Measurements from ENCODE around the gene OSM. TPM values are rescaled to one million over a fixed set of nuclear protein-coding genes. Genes with fewer than 3 reads are reported as not detected.

Gene OSM
- total and polyA plus RNA-seq, 8 donors: 0.17 to 6.3 (median 0.58) TPM

DNA sequence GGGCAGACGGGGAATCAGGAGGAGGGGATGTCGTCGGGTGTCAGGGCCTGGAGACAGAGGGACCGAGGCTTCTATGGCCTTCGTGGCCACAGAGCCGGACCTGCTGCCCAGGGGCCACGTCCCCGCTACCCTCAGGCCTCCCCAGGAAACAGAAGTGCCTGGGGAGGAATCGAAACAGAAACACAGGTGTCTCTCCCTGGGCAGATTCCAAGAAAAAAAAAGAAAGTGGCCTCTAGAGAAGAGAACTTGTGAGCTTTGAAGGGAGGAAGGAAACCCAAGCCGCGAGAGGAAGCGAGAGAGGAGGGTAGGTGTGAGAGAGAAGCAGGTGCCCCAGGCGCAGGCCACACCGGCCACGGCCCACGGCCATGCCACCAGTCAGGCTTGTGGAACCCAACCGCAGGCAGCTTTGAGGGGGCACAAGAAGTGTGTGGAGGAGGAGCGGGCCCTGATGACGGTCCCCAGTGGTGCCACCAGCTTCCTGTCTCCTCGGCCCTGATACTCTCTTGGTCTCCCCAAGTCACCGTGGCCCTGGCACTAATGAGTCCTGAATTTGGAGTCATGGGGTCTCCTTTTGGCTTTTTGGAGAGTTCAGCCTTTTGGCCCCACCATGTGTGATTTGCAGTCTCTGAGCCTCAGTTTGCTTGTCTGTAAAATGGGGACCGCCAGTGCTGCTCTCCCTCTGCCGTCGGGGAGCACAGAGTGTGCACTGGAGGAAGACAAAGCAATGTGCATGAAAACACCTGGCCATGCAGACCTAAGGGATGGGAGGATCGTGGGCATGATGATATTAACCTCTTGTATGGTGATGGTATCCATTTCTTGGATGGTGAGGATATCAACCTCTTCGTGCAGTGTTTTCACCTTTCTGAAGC, 45.3 kb downstream of the OSM start:
- ATAC-seq: peak; percentile 14
- H3K27ac ChIP-seq: peak overlapping the region in 1 of 2 donors; percentile 57
- intact Hi-C loops (cut with DNase I): no loop called here

DNA sequence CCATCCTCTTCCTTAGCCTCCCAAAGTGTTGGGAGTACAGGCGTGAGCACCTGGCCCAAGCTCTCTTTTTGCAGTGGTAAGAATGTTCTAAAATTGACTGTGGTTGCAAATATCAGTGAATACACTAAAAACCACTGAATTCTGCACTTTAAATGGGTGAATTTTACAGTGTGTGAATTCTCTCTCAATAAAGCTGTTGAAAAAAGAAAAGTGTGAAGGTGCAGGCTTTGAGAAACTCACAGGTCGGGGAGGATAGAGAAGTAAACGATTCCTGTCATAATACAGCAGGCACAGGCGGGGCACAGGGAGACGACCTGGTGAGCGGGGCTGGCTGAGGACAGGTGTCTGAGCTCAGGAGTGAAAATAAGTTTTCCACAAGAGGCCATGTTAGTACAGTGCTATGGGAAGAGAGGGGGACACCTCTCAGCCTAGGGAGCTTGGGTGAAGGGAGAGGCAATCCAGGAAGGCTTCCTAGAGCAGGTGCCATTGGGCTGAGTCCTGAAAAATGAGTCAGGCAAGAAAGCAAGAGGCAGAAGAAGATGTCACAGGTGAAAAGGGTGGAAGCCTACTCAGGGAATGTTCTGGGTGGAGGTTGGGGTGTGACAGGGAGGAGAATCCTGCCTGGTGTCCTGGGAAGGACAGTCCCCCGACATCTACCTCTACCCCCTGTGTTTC, 46.2 kb downstream of the OSM start:
- ATAC-seq (no peak), DNase-seq (no peak)
- intact Hi-C loops (cut with DNase I): no loop called here
- peaks cover 0 to 21% of the 10 kb centered on the region in 2 donors for H3K4me1 ChIP-seq
- H3K27me3 ChIP-seq: peaks cover 0 to 36% of the 10 kb centered on the region in 2 donors
- no peaks in the 10 kb centered on the region for H3K36me3 ChIP-seq
- no peak for TF ChIP-seq CTCF (IDR thresholded peaks at IDR 0.05)
- H3K27ac ChIP-seq: peak overlapping the region in 1 of 2 donors; percentile 57
- no peaks in the 10 kb centered on the region for H3K9me3 ChIP-seq
- no peak overlapping the region for H3K4me3 ChIP-seq

More for the DNA sequence above, 45.3 kb downstream of the OSM start:
- H3K27me3 ChIP-seq: peaks cover 0 to 36% of the 10 kb centered on the region in 2 donors
- H3K4me1 ChIP-seq: peaks cover 0 to 21% of the 10 kb centered on the region in 2 donors
- DNase-seq: no peak
- TF ChIP-seq CTCF (IDR thresholded peaks at IDR 0.05): no peak
- H3K36me3 ChIP-seq: no peaks in the 10 kb centered on the region
- no peaks in the 10 kb centered on the region for H3K9me3 ChIP-seq
- no peak overlapping the region for H3K4me3 ChIP-seq

- no peak for TF ChIP-seq CTCF (IDR thresholded peaks at IDR 0.05)
- H3K4me1 ChIP-seq: peaks cover 0 to 21% of the 10 kb centered on the region in 2 donors
- H3K9me3 ChIP-seq: no peaks in the 10 kb centered on the region
- DNase-seq (no peak), ATAC-seq (no peak)
- no peaks in the 10 kb centered on the region for H3K36me3 ChIP-seq
- H3K27ac ChIP-seq: no peak overlapping the region
- peaks cover 0 to 36% of the 10 kb centered on the region in 2 donors for H3K27me3 ChIP-seq
- H3K4me3 ChIP-seq: no peak overlapping the region
- intact Hi-C loops (cut with DNase I): no loop called here
Measured at GRCh38 chr22:30219668-30220278, 46.9 kb downstream of the OSM start.

GRCh38 chr22:30219049-30219654, 47.5 kb downstream of the OSM start:
- H3K4me3 ChIP-seq: no peak overlapping the region
- H3K27ac ChIP-seq: no peak overlapping the region
- intact Hi-C loops (cut with DNase I): no loop called here
- ATAC-seq: no peak
- no peak for DNase-seq
- no peaks in the 10 kb centered on the region for H3K36me3 ChIP-seq
- H3K4me1 ChIP-seq: peaks cover 0 to 21% of the 10 kb centered on the region in 2 donors
- no peak for TF ChIP-seq CTCF (IDR thresholded peaks at IDR 0.05)
- H3K27me3 ChIP-seq: peaks cover 0 to 36% of the 10 kb centered on the region in 2 donors
- no peaks in the 10 kb centered on the region for H3K9me3 ChIP-seq

Measured in left lung (tissue), 10 donors.